Activated CD8-positive, alpha-beta memory T cell treated with anti-CD3 and anti-CD28 coated beads for 48 hours (primary cell): ENCODE data around the gene KIF26A.

Source experiments
- DNase-seq, 3 experiments: peaks; one replicate each; pipeline ENCODE4 v3.0.0-alpha.2; 2020; ENCODE audit warnings: low read depth in 2 of 3, low spot score in 2 of 3

The KIF26A gene

DNA sequence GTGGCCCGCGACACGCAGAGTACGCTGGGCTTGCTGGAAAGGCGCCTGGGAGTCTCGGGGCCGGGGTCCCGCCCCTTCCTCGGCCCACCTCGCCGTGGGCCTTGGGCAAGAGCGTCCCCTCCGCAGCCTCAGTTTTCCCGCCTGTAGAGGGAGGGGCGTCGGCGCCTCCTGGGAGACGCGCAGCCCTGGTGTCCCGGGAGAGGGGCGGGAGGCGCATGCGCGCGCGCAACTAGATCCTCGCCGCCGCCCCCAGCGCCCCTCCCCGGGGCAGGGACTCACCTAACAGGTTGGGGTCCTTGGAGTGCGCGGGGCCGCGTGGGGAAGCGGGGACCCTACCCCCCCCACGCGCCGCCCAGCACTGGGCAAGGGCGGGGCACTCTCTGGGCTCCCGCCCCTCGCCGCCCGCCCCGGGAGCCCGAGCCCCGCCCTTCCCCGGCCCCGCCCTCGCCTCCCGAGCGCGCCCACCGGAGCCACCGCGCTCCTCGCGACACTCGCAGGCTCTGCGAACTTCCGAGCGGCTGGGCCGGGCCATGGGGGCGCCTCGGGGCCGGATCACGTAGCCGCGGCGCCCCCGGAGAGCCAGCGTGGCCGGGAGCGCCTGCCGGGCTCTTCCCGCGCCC lies at the start of gene KIF26A:
Gene KIF26A, plus strand, starts transcription at position 490 of the 620 bp plus-strand sequence. CDS start 136 bp downstream, outside the sequence.
- DNase-seq = no peak

DNA sequence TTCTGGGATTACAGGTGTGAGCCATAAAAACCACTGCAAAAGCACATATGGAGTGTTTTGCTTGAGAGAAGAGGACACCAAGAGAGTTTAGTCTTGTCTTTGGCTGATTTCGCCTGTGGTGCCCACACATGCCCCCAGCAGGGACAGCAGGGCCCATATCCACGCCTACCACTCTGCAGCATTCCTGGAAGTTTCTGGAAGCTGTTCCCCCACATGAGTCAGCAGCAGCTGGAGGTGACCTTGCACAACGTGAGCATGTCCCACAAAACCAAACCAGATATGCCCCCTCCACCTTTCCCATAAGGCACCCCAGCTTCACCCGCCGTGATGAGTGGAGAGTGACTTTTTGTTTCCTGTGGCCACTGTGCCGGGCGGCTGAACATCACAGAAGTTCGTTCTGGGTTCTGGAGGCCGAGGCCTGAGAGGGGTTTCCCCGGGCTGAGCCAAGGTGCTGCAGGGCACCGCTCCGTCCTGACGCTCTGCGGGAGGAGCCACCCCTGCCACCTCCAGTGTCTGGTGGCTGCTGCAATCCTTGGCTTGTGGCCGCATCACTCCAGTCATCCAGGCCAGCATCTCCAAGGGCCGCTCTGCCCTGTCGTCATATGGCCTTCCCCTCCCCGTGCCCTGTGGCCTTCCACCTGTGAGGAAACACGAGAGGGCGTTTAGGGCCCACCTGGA lies 48.2 kb upstream of the KIF26A start:
- no peak for DNase-seq

DNA sequence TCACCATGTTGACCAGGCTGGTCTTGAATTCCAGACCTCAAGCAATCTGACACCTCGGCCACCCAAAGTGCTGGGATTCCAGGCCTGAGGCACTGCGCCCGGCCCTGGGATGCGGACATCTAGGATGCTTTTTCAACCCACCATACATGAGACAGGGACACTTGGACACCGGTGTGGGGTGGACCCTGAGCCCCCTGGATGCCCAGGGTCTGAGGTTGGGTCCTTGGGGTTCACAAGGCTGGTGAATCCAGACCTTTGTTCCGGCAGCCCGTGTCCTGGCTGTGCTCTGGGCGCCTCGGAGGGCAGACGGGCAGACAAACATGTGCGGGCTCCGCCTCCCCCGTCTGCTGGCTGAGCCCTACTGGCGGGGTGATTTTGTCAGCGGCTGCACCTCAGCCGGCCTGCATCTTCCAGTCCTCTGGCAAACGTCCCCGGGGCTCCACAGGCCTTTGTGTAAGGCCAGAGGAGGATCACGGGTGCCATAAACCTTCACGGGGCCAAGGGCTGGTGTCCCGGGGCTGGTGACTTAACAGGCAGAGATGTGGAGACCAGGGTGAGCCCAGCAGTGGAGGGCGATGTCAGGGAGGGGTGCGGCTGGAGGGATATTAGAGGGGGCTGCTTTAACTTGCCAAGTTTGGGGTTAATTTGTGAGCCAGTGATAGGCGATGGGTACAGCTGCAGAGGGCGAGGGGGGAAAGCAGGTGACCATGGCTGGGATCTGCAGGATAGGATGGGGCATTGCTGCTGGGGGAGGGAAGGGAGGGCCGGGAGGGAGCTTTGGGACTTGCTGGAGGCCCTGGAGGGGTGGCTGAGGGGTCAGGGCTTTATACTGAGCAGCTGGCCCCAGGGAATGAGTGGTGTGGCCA lies 47.1 kb upstream of the KIF26A start:
- no peak for DNase-seq

DNA sequence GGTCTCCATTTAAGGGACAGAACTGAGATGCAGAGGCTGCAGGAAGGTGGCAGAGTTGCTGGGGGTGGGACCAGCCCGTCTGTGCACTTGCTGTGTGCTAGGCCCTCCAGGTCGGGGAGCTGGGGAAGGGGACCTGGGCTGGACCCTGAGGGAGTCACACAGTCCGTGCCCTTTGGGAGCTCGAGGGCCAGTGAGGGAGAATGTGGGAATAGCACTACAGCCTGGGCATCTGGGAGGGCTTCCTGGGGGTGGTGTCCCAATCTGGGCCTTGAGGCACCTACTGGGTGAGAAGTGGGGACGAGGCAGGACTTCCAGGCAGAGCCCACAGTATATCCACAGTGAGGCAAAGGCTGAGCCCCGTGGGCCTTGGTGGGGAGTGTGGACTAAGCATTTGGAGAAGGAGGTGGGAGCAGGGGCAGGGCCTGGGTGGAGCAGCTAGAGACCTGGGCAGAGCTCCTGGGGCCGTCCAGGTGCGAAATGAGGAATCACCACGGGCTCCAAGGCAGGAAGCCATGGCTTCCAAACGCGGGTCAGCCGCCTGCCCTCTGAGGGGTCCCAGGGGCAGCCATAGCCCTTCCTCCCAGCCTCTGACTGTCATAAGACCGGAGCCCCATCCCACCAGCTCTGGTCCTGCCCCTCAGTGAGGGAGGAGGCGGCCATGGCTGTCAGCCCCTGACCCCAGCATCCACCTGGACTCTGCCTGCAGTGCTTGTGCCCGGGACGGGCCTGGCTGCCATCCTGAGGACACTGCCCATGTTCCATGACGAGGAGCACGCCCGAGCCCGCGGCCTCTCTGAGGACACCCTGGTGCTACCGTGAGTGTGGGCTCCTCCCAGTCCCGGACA lies 46.2 kb upstream of the KIF26A start:
- DNase-seq = no peak

DNA sequence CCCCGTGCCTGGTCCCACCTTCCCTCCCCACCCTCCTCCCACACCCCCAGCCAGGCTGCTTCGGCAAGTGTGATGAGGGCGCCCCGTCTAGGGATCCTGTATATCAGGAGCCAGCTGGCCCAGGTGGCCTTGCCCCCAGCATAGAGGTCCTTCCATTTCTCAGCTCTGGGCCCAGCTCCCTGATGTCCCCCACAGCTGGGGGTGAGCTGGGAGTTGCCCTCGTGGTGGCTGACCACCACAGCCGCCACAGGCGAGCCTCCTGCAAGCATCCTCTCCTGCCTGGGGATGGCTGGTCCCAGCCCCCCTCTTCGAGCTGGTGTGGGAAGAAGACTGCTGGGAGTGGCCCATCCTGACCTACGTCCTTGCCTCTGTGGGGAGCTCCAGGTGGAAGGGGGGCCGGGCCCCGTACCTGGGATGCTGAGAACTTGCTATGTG lies 45.4 kb upstream of the KIF26A start:
- DNase-seq = no peak

DNA sequence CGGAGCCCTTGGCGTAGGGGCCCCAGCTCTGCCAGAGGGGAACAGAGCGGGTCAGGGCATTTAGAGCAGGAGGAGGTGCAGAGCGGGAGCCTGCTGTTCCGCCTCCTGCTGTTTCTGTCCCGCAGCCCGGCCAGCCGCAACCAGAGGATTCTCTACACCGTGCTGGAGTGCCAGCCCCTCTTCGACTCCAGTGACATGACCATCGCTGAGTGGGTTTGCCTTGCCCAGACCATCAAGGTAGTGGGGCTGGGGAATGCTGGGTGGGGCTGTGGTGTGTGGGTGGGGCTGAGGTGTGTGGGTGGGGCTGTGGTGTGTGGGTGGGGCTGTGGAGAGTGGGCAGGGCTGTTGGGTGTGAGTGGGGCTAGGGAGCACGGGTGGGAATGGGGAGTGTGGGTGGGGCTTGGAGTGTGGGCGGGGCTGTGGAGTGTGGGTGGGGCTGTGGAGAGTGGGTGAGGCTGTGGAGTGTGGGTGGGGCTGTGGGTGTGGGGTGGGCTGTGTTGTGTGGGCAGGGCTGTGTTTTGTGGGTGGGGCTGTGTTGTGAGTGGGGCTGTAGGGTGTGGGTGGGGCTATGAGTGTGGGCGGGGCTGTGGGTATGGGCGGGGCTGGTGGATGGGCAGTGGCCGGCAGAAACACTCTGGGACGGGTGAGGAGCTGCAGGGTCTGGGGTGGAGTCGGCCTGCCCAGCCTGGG lies 44.9 kb upstream of the KIF26A start:
- DNase-seq = no peak

DNA sequence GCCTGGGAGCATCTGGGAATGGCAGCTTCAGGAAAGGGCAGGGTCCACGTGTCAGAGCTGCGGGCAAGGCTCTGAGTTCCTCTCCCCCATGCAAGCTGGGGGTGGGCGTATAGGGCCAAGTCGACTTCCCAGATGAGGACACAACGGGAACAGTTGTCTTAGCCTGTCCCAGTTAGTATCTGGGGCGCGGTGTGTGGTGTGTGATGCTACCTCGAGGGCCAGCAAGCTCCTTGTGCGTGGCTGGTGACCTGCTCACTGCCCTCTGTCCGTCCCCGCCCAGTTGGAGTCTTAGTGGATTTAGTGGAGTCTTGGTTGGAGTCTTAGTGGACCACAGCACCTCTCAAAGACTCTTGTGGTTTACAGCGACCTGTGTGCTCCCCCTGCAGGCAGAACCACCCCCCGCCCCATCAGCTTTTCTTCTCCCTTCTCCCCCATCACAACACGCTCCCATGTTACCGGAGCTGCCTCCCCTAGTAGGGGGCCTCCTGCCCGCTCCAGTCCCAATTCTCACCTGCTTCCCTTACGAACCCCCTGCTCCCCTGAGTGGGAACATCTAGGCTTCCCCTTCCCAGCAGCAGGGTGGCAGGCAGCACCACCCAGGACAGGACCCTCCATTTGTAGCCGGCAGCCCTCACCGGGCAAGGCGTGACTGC lies 44.2 kb upstream of the KIF26A start:
- no peak for DNase-seq

DNA sequence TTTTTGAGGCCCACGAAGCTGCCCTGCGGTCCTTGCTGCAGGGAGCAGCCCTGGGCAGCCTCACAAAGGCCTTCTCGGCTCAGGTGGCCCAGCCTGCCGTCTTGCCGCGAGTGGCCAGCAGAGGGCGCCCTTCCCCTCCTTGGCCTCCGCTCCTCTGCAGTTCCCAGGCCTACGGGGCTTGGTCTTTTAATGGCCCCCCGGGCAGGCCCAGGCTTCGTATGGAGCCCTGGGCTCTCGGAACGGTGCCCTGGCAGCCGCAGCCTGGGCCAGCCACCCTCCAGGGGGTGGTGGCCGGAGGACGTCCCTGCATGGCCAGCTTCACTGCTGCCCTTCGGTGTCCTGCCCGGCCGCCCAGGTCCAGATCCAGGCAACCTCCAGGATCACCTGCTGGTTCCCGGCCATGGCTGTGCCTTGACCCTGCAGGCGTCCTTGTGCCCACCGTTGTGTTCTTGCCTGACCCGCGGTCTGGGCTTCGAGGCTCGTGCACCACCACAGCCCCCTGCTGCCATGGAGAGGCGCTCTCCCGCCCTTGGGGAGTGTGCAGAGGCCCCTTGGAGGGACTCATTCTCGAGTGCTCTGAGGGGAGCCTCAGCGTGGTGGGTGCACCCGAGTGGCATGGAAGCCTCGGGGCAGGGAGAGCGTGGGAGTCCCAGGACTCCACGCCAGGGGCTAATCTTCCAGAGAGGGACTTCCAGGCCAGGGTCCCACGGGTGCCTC lies 43.5 kb upstream of the KIF26A start:
- DNase-seq = peak; percentile 53 to 86 (median 81)

DNA sequence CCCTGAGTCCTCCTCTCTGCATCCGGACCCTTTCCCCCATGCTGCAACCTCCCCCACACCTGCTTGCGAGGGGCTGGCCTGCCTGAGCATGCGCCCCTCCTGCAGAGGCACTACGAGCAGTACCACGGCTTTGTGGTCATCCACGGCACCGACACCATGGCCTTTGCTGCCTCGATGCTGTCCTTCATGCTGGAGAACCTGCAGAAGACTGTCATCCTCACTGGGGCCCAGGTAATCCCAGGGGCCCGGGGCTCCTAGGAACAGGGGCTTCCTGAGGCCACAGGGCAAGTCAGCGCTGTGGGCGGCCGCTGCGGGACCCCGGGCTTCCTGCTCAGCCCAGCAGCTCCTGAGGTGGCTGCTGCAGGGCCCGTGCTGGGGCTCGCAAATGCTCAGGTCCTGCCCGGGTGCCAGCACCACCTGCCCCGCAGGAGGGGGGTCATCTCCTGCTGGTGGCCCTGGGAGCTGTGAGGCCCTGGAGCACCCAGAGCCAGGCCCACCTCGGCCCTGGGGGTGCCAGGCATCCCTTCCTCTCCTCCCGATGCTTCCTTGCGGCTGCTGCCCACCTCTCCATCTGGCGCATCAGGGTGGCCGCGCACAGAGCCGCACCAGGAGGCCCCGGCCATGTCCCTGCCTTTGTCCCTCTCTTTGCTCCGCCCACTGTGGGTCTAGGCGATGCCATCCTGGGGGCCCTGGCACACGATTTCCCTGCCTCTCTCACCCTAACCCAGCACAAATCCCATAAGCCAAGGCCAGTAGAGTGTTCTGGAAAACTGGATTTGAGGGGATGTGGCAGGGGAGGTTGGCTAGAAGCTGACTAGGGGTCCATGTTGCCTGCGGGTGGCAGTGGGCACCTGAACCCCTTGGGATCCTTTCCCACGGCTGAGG lies 42.7 kb upstream of the KIF26A start:
- DNase-seq = no peak

DNA sequence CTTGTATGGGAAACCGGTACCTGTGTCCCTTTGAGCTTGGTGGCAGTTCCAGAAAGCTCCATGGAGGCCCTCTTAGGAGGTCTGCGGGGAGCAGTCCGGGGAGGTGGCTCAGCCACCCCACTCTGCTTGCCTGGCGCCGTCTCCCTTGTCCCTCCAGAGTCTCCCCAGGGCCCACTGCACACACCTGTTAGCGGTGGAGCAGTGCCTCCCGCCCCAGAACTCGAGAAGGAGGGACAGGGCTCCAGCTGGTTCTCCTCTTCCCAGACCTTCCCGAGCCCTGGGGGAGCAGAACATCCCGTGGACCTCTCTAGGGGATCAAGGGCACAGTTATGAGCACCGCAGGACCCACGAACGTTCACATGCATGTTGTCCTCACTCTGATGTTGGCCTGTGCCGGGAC lies 42.1 kb upstream of the KIF26A start:
- no peak for DNase-seq

DNA sequence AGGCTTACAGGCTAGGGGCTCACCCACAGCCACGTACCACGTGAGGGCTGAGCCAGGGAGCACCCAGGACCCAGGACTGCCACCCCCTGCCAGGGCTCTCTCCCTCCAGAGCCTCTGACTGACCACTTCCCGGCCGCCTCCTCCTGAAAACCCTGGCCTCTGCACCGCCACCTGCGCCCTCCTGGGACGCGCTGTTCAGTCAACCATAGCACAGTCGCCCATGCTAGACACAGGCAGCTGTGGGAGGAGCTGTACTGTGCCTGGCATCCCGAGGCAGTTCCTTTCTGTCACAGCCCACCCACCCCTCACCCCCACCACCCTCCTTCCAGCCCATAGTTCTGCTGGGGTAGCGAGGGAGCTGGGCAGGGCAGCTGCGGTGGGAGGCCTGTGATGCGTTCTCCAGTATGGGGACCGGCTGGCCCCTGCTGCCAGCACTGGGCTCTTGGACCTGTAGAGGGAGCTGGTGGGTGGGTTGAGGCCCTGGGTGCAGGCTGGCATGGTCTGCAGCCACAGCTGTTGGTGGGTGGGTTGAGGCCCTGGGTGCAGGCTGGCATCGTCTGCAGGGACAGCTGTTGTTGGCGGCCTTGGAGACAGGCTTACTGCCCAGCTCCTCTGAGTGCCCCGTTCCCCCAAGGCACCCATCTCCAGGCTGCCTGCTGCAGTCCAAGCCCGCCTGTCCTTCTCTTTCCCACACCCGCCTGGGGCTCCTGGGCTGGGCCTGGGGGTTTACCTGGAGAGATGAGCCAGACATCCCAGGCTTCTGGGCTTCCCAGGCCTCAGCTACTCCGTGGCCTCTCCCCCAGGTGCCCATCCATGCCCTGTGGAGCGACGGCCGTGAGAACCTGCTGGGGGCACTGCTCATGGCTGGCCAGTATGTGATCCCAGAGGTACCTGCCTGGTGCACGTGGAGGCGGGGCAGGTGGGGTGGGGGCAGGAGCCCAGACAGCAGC lies 41.4 kb upstream of the KIF26A start:
- no peak for DNase-seq

DNA sequence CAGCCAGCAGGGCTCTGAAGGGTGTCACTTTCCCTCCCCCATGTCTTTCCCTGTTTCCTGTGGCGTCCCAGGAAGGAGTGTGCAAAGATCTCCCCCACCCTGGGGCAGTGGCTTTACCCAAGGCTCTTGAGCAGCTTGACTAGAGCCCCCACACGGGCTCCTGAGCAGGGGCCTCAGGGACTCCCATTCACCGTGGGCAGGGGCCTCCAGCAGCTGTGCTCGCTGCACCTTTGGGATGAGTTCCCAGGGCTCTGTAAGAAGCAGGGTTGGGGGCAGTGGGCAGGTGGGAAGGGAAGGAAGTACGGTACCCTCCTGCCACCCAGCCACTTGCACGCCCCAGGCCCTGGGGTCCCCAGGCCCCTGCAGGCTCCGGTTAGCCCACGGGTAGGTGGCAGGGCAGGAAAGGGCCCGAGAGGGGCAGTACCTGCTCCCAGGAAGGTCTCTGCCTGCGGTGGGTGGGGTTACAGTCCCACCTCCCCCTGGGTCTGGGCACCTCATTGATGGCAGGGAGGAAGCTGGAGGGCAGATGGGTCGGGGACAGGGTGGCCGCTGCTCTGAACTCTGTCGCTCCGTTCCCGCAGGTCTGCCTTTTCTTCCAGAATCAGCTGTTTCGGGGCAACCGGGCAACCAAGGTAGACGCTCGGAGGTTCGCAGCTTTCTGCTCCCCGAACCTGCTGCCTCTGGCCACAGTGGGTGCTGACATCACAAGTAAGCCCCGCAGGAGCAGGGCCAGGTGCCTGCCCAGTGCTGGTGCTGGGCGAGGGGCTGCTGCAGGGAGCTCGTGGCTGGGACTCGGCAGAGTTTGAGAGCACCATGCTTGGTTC lies 39.9 kb upstream of the KIF26A start:
- DNase-seq = no peak

DNA sequence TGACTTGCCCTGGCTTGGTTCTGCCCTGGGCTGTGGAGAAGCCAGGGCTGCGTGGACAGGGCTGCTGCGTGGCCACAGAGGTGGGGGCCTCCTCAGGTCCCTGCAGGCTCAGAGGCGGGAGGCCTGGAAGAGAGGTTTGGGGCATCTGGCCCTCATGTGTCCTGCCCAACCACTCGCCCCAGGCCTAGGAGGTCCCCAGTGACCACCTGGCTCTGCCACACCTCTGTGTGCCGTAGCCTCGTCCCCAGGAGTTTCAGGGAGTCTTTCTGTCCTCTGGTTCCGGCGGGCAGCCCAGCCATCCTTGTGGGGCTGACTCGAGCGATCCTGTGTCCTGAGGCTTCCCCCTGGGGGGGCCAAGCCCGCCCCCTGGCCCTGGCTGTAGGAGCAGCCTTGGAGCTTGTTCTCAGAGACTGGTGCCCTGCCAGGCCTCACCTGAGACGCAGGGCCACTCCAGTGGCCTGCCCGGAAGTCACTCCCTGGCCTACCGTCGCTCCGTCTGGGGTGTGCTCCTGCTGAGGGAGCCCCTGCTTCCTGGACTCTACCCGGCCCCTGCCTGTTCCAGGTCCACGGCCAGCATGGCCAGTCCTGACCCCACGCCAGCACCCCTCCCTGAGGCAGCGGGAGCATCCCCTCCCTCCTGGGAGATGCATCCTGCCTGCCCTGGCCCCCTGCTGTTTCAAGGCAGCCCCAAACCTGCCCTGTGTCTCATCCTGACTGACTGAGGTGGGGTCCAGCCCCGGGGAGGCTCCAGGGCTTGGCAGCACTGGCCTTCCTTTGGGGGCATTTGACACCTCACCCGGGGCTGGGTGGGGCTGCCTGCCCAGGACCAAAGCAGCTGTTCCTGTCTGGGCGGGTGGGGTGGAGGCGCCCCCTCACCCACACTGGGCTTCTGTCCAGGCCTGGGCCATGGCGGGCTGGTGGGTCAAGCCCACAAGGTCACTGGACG lies 39.0 kb upstream of the KIF26A start:
- DNase-seq = no peak

DNA sequence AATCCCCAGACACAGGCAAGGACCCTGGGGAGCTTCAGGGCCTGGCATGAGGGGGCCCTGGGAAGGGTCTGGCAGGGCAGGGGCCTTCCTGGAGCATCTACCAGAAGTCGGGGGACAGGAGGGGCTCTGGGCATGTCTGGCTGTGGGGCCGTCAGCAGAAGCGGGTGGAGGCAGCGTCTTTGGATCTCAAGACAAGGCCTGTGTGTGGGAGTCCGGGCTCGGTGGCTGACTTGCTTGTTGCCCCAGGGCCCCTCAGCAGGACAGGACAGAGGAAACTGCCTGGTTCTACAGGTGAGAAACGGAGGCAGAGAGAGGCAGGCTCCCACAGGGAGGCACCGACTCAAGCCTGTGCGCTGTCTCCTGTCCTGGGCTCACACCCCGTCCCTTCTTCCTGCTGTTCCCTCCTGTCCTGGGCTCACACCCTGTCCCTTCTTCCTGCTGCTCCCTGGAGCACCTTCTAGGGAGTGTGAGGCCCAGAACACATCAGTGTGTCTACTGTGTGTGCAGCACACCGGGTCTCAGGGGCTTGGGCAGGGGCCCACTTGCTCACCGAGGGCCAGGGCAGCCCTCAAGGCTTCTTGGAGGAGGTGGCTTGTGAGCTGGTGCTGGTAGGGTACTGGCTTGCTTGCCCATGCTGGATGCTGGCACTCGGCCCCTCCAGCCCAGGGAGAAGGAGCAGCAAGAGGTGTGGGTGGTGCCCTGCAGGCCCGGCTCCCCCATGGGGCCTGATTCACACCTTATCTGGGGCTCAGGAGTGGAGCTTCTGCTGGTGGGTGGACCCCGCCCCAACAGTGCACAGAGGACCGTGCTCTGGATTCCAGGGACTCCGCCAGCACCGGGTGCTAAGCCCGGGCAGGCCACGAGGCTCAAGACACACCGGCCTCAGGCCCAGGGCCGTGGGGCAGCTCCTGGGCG lies 38.0 kb upstream of the KIF26A start:
- DNase-seq = no peak
